ENCODE results near the gene TBXAS1. TPM values are rescaled to one million over a fixed set of nuclear protein-coding genes. Genes with fewer than 3 reads are reported as not detected.
A peak's percentile ranks its signal among the peaks of the same experiment; 100 is the strongest.

Gene TBXAS1
- total and polyA plus RNA-seq, 2 of the 8 experiments (the other 6 are each of a cell fraction or from before 2014, with no cell fraction given) = 0.86 to 2.1 TPM

DNA sequence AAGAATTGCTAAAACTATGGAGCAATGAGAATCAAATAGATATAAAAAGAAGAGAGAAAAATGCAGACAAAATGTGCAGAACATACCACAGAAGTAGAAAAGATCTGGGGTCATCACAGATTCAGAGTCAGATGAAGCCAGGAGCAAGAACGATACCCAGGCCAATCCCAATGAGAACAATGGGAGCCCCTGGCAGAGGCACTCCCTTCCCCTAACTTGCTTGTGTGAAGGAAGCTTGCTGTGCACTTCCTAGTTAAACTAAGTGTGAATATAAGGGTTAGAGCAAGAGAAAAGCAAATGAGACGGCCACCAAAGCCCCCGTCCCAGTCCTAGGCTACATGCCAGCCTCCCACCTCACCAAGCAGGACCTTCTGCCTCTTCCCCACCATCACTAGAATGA lies 221.0 kb downstream of the TBXAS1 start:
- Histone ChIP-seq H3K4me3 (ENCODE audit: extremely low read depth in 1 of 4, insufficient read depth in 2 of 4, low read depth in 3 of 4, low read length in 4 of 4) (no peak overlapping the region), H3K79me1 (ENCODE audit: low read depth, low read length) (no peaks in the 10 kb centered on the region), H4K91ac (replicated peaks; ENCODE audit: insufficient read length, low read length) (no peak overlapping the region), H3K27ac (ENCODE audit: low read depth, low read length) (no peak overlapping the region), H2BK15ac (ENCODE audit: low read length) (no peak overlapping the region), H3K27me3 (replicated peaks in 1 of 4; ENCODE audit: control insufficient read depth in 3 of 4, extremely low read depth in 1 of 4, insufficient read depth in 3 of 4, low read length in 3 of 4) (no peaks in the 10 kb centered on the region), H4K8ac (ENCODE audit: extremely low read depth, insufficient read depth, low read length) (no peak overlapping the region), H3K9me3 (ENCODE audit: insufficient read depth in 2 of 2, low read depth in 1 of 2, low read length in 1 of 2) (no peaks in the 10 kb centered on the region), H3K79me2 (ENCODE audit: control insufficient read depth in 1 of 2, insufficient read depth in 2 of 2, low read length in 2 of 2) (no peaks in the 10 kb centered on the region), H4K20me1 (replicated peaks in 1 of 2; ENCODE audit: control insufficient read depth in 1 of 2, insufficient read depth in 2 of 2, low read length in 2 of 2) (peaks cover 0 to 1% of the 10 kb centered on the region in 2 experiments), H2BK120ac (replicated peaks; ENCODE audit: low read depth, low read length) (no peak overlapping the region), H3K14ac (ENCODE audit: insufficient read length) (no peak overlapping the region), H3K36me3 (ENCODE audit: control insufficient read depth in 2 of 4, insufficient read depth in 4 of 4, low read length in 3 of 4) (no peaks in the 10 kb centered on the region), H2BK12ac (ENCODE audit: low read depth, low read length) (no peak overlapping the region), H2AFZ (ENCODE audit: low read length) (no peak overlapping the region), H4K5ac (ENCODE audit: insufficient read length, low read depth, low read length) (no peak overlapping the region), H3K23ac (ENCODE audit: insufficient read length) (no peak overlapping the region), H3K56ac (replicated peaks; ENCODE audit: insufficient read length, low read depth, low read length) (no peak overlapping the region), H3K4me2 (ENCODE audit: insufficient read depth in 1 of 2, low read depth in 2 of 2, low read length in 2 of 2) (no peak overlapping the region), H3K23me2 (ENCODE audit: low read depth, low read length) (0 out of 2 replicates have a peak, but pooled peaks cover 1% of the 10 kb centered on the region), H2BK20ac (ENCODE audit: low read length) (no peak overlapping the region), H3K4me1 (replicated peaks in 1 of 4; ENCODE audit: control insufficient read depth in 3 of 4, insufficient read depth in 4 of 4, low read length in 3 of 4) (no peaks in the 10 kb centered on the region), H3K18ac (ENCODE audit: extremely low read depth, low read length) (no peak overlapping the region), H3K9ac (replicated peaks in 1 of 4; ENCODE audit: extremely low read depth in 1 of 4, low read depth in 3 of 4, low read length in 3 of 4) (no peak overlapping the region), H2AK5ac (ENCODE audit: low read depth, low read length) (no peak overlapping the region), H3K4ac (replicated peaks; ENCODE audit: insufficient read length, low read depth, low read length) (no peak overlapping the region), H2BK5ac (ENCODE audit: low read depth, low read length) (no peak overlapping the region)
- peak in 1 of 2 experiments; percentile 23 for DNase-seq (ENCODE audit: low read depth in 1 of 2, low spot score in 2 of 2)
- POLR2A ChIA-PET (ENCODE audit: partially characterized antibody) = no interaction called here
- CTCF ChIA-PET (ENCODE audit: partially characterized antibody) = no interaction called here
- no peak for FAIRE-seq
- 76% methylated on average over 3 of the region's 3 CpGs; no CpG with 5 or more reads in 1 of the 2 experiments for WGBS, 2 experiments (ENCODE audit: extremely low coverage in 1 of 2, insufficient coverage in 1 of 2, insufficient read length in 1 of 2, insufficient replicate concordance in 2 of 2, low coverage in 1 of 2, low lambda C conversion rate in 2 of 2, missing lambda C conversion rate in 1 of 2)
- TF ChIP-seq KDM4A (IDR thresholded peaks at IDR 0.05; ENCODE audit: low read depth, low read length, severe bottlenecking) (no peak), CHD1 (IDR thresholded peaks at IDR 0.05; ENCODE audit: low read depth, low read length) (no peak), NRF1 (IDR thresholded peaks at IDR 0.05; ENCODE audit: low read depth, low read length) (no peak), MAFK (IDR thresholded peaks at IDR 0.05; ENCODE audit: low read depth, low read length) (no peak), SIRT6 (IDR thresholded peaks at IDR 0.05; ENCODE audit: low read length) (no peak), ZNF274 (IDR thresholded peaks at IDR 0.05; ENCODE audit: borderline replicate concordance, extremely low read depth, low read length) (no peak), POU5F1 (IDR thresholded peaks at IDR 0.05; ENCODE audit: low read depth, low read length) (no peak), BCL11A (IDR thresholded peaks at IDR 0.05; ENCODE audit: low read depth in 2 of 2, low read length in 2 of 2) (no peak), RBBP5 (IDR thresholded peaks at IDR 0.05; ENCODE audit: borderline replicate concordance, low read depth, low read length) (no peak), FOSL1 (IDR thresholded peaks at IDR 0.05; ENCODE audit: insufficient read depth, low read depth, low read length) (no peak), POLR2A (IDR thresholded peaks at IDR 0.05; ENCODE audit: control extremely low read depth in 1 of 2, low read depth in 2 of 2, low read length in 2 of 2) (no peak), HDAC6 (IDR thresholded peaks at IDR 0.05; ENCODE audit: low read depth, low read length) (no peak), CBX5 (IDR thresholded peaks at IDR 0.05; ENCODE audit: low read depth, low read length) (no peak)
- TF ChIP-seq, protein P1, sequence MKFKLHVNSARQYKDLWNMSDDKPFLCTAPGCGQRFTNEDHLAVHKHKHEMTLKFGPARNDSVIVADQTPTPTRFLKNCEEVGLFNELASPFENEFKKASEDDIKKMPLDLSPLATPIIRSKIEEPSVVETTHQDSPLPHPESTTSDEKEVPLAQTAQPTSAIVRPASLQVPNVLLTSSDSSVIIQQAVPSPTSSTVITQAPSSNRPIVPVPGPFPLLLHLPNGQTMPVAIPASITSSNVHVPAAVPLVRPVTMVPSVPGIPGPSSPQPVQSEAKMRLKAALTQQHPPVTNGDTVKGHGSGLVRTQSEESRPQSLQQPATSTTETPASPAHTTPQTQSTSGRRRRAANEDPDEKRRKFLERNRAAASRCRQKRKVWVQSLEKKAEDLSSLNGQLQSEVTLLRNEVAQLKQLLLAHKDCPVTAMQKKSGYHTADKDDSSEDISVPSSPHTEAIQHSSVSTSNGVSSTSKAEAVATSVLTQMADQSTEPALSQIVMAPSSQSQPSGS (IDR thresholded peaks at IDR 0.05; ENCODE audit: low read length) = no peak

Measured in H1 (cell line).